ENCODE data around the gene C3AR1. TPM values are rescaled to one million over a fixed set of nuclear protein-coding genes. Genes with fewer than 3 reads are reported as not detected.

The C3AR1 gene
- polyA plus RNA-seq, 1 donor (not counting 4 experiments of a cell fraction or from before 2014, with no cell fraction given), result 0.60 TPM

DNA sequence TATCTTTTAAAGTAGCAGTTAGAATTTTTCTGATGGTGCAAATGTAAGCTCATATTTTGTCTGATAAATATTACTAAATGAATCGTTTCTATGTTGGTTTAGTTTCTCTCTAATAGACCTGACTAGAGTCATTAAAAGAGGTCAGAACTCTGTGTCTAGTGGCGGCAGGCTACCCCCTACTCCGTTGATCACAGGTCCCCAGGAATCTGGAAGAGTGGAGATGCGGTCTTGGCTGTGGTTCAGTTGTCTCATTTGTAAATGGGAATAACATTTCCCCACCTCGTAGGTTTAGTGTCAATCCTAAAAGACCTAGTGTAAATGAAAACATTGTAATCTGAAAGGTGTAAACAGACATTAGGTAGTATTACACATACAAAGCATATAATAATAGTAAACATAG, 38.3 kb downstream of the C3AR1 start:
- dilution Hi-C loops (cut with MboI; ENCODE audit: extremely low pct_ligation_motif_present, low sequenced_read_pairs), result no loop called here
- DNase-seq (ENCODE audit: low read depth, low spot score), result no peak
- Histone ChIP-seq H3K4me1 (ENCODE audit: control insufficient read depth, extremely low read depth, insufficient read depth, low read length) (peaks cover 11% of the 10 kb centered on the region), H3K36me3 (ENCODE audit: control insufficient read depth in 2 of 2, extremely low read depth in 1 of 2, insufficient read depth in 2 of 2, low read length in 2 of 2) (no peaks in the 10 kb centered on the region), H3K27me3 (ENCODE audit: control insufficient read depth, extremely low read depth, insufficient read depth, low read length) (no peaks in the 10 kb centered on the region), H3K79me2 (ENCODE audit: control insufficient read depth, insufficient read depth, low read length) (peaks cover 2% of the 10 kb centered on the region), H2AFZ (ENCODE audit: control insufficient read depth, low read length) (peak overlapping the region; percentile 78), H3K4me3 (ENCODE audit: control insufficient read depth in 2 of 3, extremely low read depth in 1 of 3, insufficient read depth in 2 of 3, low read depth in 1 of 3, low read length in 3 of 3) (peak overlapping the region in 1 of 3 experiments; percentile 43), H4K20me1 (ENCODE audit: control insufficient read depth, extremely low read depth, insufficient read depth, low read length) (no peaks in the 10 kb centered on the region), H3K9ac (ENCODE audit: control insufficient read depth, extremely low read depth, insufficient read depth, low read length) (peak overlapping the region; percentile 97), H3K4me2 (ENCODE audit: control insufficient read depth, extremely low read depth, insufficient read depth, low read depth, low read length) (peak overlapping the region; percentile 84), H3K27ac (ENCODE audit: control insufficient read depth, insufficient read depth, low read length) (peak overlapping the region; percentile 98), H3K9me1 (ENCODE audit: control insufficient read depth, extremely low read depth, insufficient read depth, low read length) (no peaks in the 10 kb centered on the region), H3K9me3 (ENCODE audit: control insufficient read depth, low read depth, low read length) (no peaks in the 10 kb centered on the region)
- TF ChIP-seq, protein P1, sequence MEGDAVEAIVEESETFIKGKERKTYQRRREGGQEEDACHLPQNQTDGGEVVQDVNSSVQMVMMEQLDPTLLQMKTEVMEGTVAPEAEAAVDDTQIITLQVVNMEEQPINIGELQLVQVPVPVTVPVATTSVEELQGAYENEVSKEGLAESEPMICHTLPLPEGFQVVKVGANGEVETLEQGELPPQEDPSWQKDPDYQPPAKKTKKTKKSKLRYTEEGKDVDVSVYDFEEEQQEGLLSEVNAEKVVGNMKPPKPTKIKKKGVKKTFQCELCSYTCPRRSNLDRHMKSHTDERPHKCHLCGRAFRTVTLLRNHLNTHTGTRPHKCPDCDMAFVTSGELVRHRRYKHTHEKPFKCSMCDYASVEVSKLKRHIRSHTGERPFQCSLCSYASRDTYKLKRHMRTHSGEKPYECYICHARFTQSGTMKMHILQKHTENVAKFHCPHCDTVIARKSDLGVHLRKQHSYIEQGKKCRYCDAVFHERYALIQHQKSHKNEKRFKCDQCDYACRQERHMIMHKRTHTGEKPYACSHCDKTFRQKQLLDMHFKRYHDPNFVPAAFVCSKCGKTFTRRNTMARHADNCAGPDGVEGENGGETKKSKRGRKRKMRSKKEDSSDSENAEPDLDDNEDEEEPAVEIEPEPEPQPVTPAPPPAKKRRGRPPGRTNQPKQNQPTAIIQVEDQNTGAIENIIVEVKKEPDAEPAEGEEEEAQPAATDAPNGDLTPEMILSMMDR (optimal IDR thresholded peaks at IDR 0.05 in 1 of 3, IDR thresholded peaks at IDR 0.05 in 1 of 3, conservative IDR thresholded peaks at IDR 0.05 in 1 of 3; ENCODE audit: extremely low read depth in 1 of 3, insufficient read depth in 2 of 3, low read length in 3 of 3), result no peak
- TF ChIP-seq EZH2 (IDR thresholded peaks at IDR 0.05; ENCODE audit: low read length), result no peak
- no peak for FAIRE-seq

- no peaks in the 10 kb centered on the region for H3K79me2 ChIP-seq (ENCODE audit: control insufficient read depth, insufficient read depth, low read length)
- H3K9ac ChIP-seq (ENCODE audit: control insufficient read depth, extremely low read depth, insufficient read depth, low read length), result peak overlapping the region; percentile 97
- no peaks in the 10 kb centered on the region for H3K9me3 ChIP-seq (ENCODE audit: control insufficient read depth, low read depth, low read length)
- peak overlapping the region; percentile 99 for H2AFZ ChIP-seq (ENCODE audit: control insufficient read depth, low read length)
- FAIRE-seq, result peak; percentile 92
- H3K4me1 ChIP-seq (ENCODE audit: control insufficient read depth, extremely low read depth, insufficient read depth, low read length), result peaks cover 7% of the 10 kb centered on the region
- no peaks in the 10 kb centered on the region for H4K20me1 ChIP-seq (ENCODE audit: control insufficient read depth, extremely low read depth, insufficient read depth, low read length)
- DNase-seq (ENCODE audit: low read depth, low spot score), result peak; percentile 66
- H3K27ac ChIP-seq (ENCODE audit: control insufficient read depth, insufficient read depth, low read length), result peak overlapping the region; percentile 98
- H3K4me2 ChIP-seq (ENCODE audit: control insufficient read depth, extremely low read depth, insufficient read depth, low read depth, low read length), result peak overlapping the region; percentile 84
- dilution Hi-C loops (cut with MboI; ENCODE audit: extremely low pct_ligation_motif_present, low sequenced_read_pairs), result no loop called here
- H3K27me3 ChIP-seq (ENCODE audit: control insufficient read depth, extremely low read depth, insufficient read depth, low read length), result no peaks in the 10 kb centered on the region
- H3K4me3 ChIP-seq (ENCODE audit: control insufficient read depth in 2 of 3, extremely low read depth in 1 of 3, insufficient read depth in 2 of 3, low read depth in 1 of 3, low read length in 3 of 3), result peak overlapping the region; percentile 62 to 95 (median 65)
- H3K9me1 ChIP-seq (ENCODE audit: control insufficient read depth, extremely low read depth, insufficient read depth, low read length), result no peaks in the 10 kb centered on the region
- TF ChIP-seq, protein P1 (optimal IDR thresholded peaks at IDR 0.05 in 1 of 3, IDR thresholded peaks at IDR 0.05 in 1 of 3, conservative IDR thresholded peaks at IDR 0.05 in 1 of 3; ENCODE audit: extremely low read depth in 1 of 3, insufficient read depth in 2 of 3, low read length in 3 of 3), result no peak
- TF ChIP-seq EZH2 (IDR thresholded peaks at IDR 0.05; ENCODE audit: low read length), result no peak
- no peaks in the 10 kb centered on the region for H3K36me3 ChIP-seq (ENCODE audit: control insufficient read depth in 2 of 2, extremely low read depth in 1 of 2, insufficient read depth in 2 of 2, low read length in 2 of 2)
Measured at GRCh38 chr12:8026291-8026900, 39.8 kb downstream of the C3AR1 start.

All from keratinocyte (primary cell).